Fibroblast of villous mesenchyme (primary cell): ENCODE data around the gene COMP. TPM values are rescaled to one million over a fixed set of nuclear protein-coding genes. Genes with fewer than 3 reads are reported as not detected.

Source experiments
- DNase-seq: peaks from one replicate; pipeline ENCODE4 v3.0.0-alpha.2; 2010; ENCODE audit warnings: low read depth
- H3K4me3 ChIP-seq: 2 replicates; pipeline ENCODE4 v1.5.1; 2011; ENCODE audit warnings: low read depth, mild to moderate bottlenecking, low read length
- CTCF ChIP-seq: IDR thresholded peaks from 2 replicates; pipeline ENCODE4 v1.5.1; 2012; ENCODE audit warnings: low read depth, mild to moderate bottlenecking, low read length; ENCODE audit not compliant: insufficient read depth
- total RNA-seq: library from RNA; depleted of rRNA; stranded (reverse); fragments of >200 nt; gene quantifications from 2 replicates; pipeline ENCODE4 v1.2.3, GENCODE V29; 2012

Gene COMP
- total RNA-seq, 1 donor: under 0.01 TPM

- no peak for DNase-seq
- TF ChIP-seq CTCF: no peak
- no peak overlapping the region for H3K4me3 ChIP-seq
Measured at GRCh38 chr19:18802354-18802753, 11.2 kb upstream of the COMP start.

GRCh38 chr19:18800636-18801035, 9.5 kb upstream of the COMP start:
- no peak for TF ChIP-seq CTCF
- H3K4me3 ChIP-seq: no peak overlapping the region
- DNase-seq: no peak

- DNase-seq: no peak
- TF ChIP-seq CTCF: no peak
- H3K4me3 ChIP-seq: no peak overlapping the region
Measured at GRCh38 chr19:18800079-18800478, 9.0 kb upstream of the COMP start.

- TF ChIP-seq CTCF: no peak
- no peak overlapping the region for H3K4me3 ChIP-seq
- no peak for DNase-seq
Measured at GRCh38 chr19:18799389-18799970, 8.4 kb upstream of the COMP start.

GRCh38 chr19:18798384-18799352, 7.6 kb upstream of the COMP start:
- DNase-seq: no peak
- H3K4me3 ChIP-seq: no peak overlapping the region
- TF ChIP-seq CTCF: peak; percentile 12

- DNase-seq: no peak
- TF ChIP-seq CTCF: no peak
- no peak overlapping the region for H3K4me3 ChIP-seq
Measured at GRCh38 chr19:18796239-18796638, 5.1 kb upstream of the COMP start.
